Keratinocyte (primary cell): Measurements from ENCODE around the gene DNAH8.

ENCODE experiments used
- EZH2 ChIP-seq: IDR thresholded peaks from one replicate; pipeline ENCODE4 v1.6.1; 2012; ENCODE audit warnings: inconsistent platforms, mild to moderate bottlenecking, low read length, moderate library complexity
- TF ChIP-seq, protein P1 (sequence below), 3 experiments: IDR thresholded peaks in 1 of 3; conservative IDR thresholded peaks in 1 of 3; optimal IDR thresholded peaks in 1 of 3; 2 replicates in 2 of 3; 3 replicates in 1 of 3; pipeline versions ENCODE3 to v1.5.1; 2011; ENCODE audit warnings: low read length in 3 of 3, mild to moderate bottlenecking in 3 of 3, moderate library complexity in 2 of 3, control low read depth in 1 of 3, inconsistent platforms in 1 of 3; ENCODE audit not compliant: insufficient read depth in 2 of 3; ENCODE audit errors: extremely low read depth in 1 of 3

DNA sequence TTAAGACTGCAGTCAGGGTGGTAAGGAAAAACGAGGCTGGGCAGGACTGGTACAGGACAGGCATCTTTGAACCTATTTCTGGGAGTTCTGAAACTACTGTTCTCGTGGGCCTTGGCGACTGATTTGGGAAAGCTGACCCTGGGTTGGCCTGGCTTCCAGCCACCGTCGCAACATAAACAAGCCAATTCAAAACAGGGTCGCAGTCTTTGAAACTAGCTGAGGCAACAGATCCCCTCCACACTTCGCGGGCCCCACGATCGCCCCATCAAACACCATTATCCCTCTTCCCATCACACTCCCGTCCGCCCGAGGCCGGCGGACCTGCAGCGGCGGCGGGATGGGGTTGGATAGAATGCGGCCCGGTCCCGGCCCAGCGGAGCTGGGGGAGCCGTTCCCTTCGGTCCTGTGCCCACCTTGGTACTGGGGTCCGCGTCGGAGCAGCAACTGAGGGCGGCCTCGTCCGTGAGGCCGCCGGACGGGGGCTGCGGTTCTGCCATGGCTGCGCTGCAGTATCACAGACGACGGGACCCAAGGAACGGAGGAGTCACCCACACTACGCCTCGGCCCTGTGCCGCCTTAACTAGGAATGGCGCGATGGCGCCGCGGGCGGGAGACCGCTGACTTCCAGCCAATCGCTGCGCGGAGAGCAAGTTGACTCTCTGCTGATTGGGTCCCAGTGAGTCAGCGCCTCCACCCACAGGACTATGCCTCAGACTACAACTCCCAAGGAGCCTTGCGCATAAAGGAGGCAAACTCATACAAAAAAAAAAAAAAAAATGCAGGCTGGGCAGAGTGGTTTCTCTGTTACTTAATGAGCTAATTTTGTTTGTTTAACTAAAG is 12.3 kb upstream of the DNAH8 start, which contains the start of gene GLO1:
- TF ChIP-seq, protein P1, sequence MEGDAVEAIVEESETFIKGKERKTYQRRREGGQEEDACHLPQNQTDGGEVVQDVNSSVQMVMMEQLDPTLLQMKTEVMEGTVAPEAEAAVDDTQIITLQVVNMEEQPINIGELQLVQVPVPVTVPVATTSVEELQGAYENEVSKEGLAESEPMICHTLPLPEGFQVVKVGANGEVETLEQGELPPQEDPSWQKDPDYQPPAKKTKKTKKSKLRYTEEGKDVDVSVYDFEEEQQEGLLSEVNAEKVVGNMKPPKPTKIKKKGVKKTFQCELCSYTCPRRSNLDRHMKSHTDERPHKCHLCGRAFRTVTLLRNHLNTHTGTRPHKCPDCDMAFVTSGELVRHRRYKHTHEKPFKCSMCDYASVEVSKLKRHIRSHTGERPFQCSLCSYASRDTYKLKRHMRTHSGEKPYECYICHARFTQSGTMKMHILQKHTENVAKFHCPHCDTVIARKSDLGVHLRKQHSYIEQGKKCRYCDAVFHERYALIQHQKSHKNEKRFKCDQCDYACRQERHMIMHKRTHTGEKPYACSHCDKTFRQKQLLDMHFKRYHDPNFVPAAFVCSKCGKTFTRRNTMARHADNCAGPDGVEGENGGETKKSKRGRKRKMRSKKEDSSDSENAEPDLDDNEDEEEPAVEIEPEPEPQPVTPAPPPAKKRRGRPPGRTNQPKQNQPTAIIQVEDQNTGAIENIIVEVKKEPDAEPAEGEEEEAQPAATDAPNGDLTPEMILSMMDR (optimal IDR thresholded peaks at IDR 0.05 in 1 of 3, IDR thresholded peaks at IDR 0.05 in 1 of 3, conservative IDR thresholded peaks at IDR 0.05 in 1 of 3; ENCODE audit: extremely low read depth in 1 of 3, insufficient read depth in 2 of 3, low read length in 3 of 3), result no peak
- TF ChIP-seq EZH2, result no peak
